H1 (cell line): Measurements from ENCODE around the gene UPF1. TPM values are rescaled to one million over a fixed set of nuclear protein-coding genes. Genes with fewer than 3 reads are reported as not detected.

ENCODE experiments used
- BCL11A ChIP-seq, 2 experiments: IDR thresholded peaks; one replicate each; pipeline ENCODE4 v1.6.1; 2011; ENCODE audit warnings: low read depth in 2 of 2, low read length in 2 of 2, mild to moderate bottlenecking in 2 of 2
- CHD2 ChIP-seq: IDR thresholded peaks from 2 replicates; pipeline ENCODE4 v1.6.1; 2012; ENCODE audit warnings: low read length, improper control_type of control experiment
- KDM4A ChIP-seq: IDR thresholded peaks from one replicate; pipeline ENCODE4 v1.7.1; 2012; ENCODE audit warnings: low read depth, mild to moderate bottlenecking, moderate library complexity, low read length, inconsistent platforms; ENCODE audit not compliant: severe bottlenecking
- NANOG ChIP-seq: IDR thresholded peaks from 2 replicates; pipeline ENCODE4 v1.6.1; 2011; ENCODE audit warnings: low read length, low read depth, mild to moderate bottlenecking, inconsistent platforms; ENCODE audit not compliant: insufficient read depth, poor library complexity, severe bottlenecking
- SRF ChIP-seq: IDR thresholded peaks from 2 replicates; pipeline ENCODE4 v1.6.1; 2011; ENCODE audit warnings: mild to moderate bottlenecking, low read depth, low read length, moderate library complexity
- TCF12 ChIP-seq: IDR thresholded peaks from 2 replicates; pipeline ENCODE4 v1.6.1; 2011; ENCODE audit warnings: low read depth, mild to moderate bottlenecking, low read length
- polyA plus RNA-seq, 7 experiments: library from polyadenylated mRNA; depleted of rRNA in 3 of 7; stranded (reverse) in 5 of 7; unstranded in 2 of 7; fragments of >200 nt in 5 of 7; fragments of 200-250 nt in 2 of 7; gene quantifications; 1 replicate in 5 of 7; 2 replicates in 1 of 7; 4 replicates in 1 of 7; pipeline versions ENCODE4 v1.2.1 to v1.2.3, GENCODE V29; 2011 to 2013; ENCODE audit warnings: missing spikeins in 2 of 7, mixed read lengths in 2 of 7
- total RNA-seq: library from RNA; stranded (reverse); fragmentation: NEBNext Ultra II Directional; extraction: Animal tissue kit (Norgen Biotek cat#: 25700); gene quantifications from 2 replicates; pipeline ENCODE4 v1.2.1, GENCODE V29; 2021

The UPF1 gene
- total and polyA plus RNA-seq, 2 of the 8 experiments (the other 6 are each of a cell fraction or from before 2014, with no cell fraction given), result 46.4 to 62.0 TPM

- no peak for TF ChIP-seq TCF12
- no peak for TF ChIP-seq KDM4A
- no peak for TF ChIP-seq NANOG
- TF ChIP-seq SRF, result no peak
- no peak for TF ChIP-seq BCL11A (IDR thresholded peaks at IDR 0.05; ENCODE audit: low read depth in 2 of 2, low read length in 2 of 2)
- TF ChIP-seq CHD2, result no peak
These were observed 37.8 kb upstream of the UPF1 start (continued) for GRCh38 chr19:18794029-18794313.
